ENCODE data around the gene SST. TPM values are rescaled to one million over a fixed set of nuclear protein-coding genes. Genes with fewer than 3 reads are reported as not detected.
A peak's percentile ranks its signal among the peaks of the same experiment; 100 is the strongest.

SST gene
- total RNA-seq, 1 experiment from 2014 or later: not detected

- no peak for DNase-seq (ENCODE audit: low read depth)
Observed at GRCh38 chr3:187629711-187630110, 40.5 kb downstream of the SST start.

DNA sequence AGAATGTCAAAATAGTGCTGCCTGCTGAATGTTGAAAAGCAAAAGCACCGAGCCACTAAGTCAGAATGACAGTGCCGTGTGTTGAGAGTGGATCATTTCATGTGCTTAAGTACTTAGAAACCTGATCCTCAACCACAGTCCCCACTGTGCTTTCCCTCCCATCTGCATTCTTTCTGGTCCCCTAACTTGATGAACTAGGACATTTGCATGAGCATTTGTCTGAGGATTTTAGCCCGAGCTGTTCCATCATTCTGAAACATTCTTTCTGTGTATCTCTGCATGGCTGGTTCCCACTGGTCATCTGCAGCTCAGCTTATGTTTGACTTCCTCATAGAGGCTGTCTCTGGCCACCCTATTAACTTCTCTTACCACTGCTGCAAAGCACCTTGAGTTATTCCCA, 42.0 kb downstream of the SST start:
- DNase-seq (ENCODE audit: low read depth): no peak

GRCh38 chr3:187626581-187626980, 43.6 kb downstream of the SST start:
- DNase-seq (ENCODE audit: low read depth): no peak

DNA sequence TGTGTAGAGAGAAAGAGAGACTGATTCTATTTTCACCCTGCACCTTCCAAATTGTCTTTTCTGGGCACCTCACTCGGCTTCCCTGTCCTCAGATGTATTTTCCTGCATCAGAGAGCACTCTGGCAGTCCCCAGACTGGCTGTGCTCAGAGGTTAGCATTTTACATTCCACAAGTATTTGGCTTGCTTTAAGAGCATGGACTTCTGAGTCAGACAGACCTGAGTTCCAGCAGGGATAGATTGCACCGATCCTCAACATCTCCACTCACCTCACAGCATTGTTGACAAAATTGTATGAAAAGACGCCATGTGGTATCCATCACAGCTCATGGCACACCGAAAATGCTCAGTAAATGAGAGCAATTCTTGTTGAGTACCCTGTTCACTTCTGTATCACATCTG, 45.6 kb downstream of the SST start:
- DNase-seq (ENCODE audit: low read depth): no peak

- peak; percentile 4 for DNase-seq (ENCODE audit: low read depth)
Observed at GRCh38 chr3:187623285-187623814, 46.8 kb downstream of the SST start.

- DNase-seq (ENCODE audit: low read depth): no peak
Observed at GRCh38 chr3:187621881-187622280, 48.3 kb downstream of the SST start.

GRCh38 chr3:187619461-187619860, 50.7 kb downstream of the SST start:
- DNase-seq (ENCODE audit: low read depth): no peak

Other genes with a start within 250 kb of the SST start
- not detected in 2 replicates for gene RTP2, start 32.2 kb upstream of the SST start, total RNA-seq (2014; rRNA removed; shearing (Covaris generic))
- 1.8 and 2.3 TPM in 2 replicates for gene BCL6, start 75.1 kb upstream of the SST start, total RNA-seq (2014; rRNA removed; shearing (Covaris generic))

All from Daoy (cell line).